SJCRH30 (cell line): ENCODE data around the gene GLRB. TPM values are rescaled to one million over a fixed set of nuclear protein-coding genes. Genes with fewer than 3 reads are reported as not detected.
"Not testable (repeated sequence)": the region's sequence is repeated elsewhere in the genome, so short reads cannot be mapped to it uniquely, and the experiment has no call there.

Source experiments
- DNase-seq, 2 experiments: peaks; one replicate each; pipeline ENCODE4 v3.0.0-alpha.2; 2015 to 2020
- H3K27ac ChIP-seq: fragments of 250-450 bp; sonication (Bioruptor Pico); 2 replicates; pipeline ENCODE4 v1.5.1; 2020; ENCODE audit warnings: mild to moderate bottlenecking, moderate library complexity
- H3K27me3 ChIP-seq: fragments of 250-450 bp; sonication (Bioruptor Pico); 2 replicates; pipeline ENCODE4 v1.5.1; 2020; ENCODE audit warnings: mild to moderate bottlenecking, moderate library complexity
- H3K36me3 ChIP-seq: fragments of 250-450 bp; sonication (Bioruptor Pico); 2 replicates; pipeline ENCODE4 v1.5.1; 2020; ENCODE audit warnings: mild to moderate bottlenecking, moderate library complexity
- H3K4me1 ChIP-seq: fragments of 250-450 bp; sonication (Bioruptor Pico); 2 replicates; pipeline ENCODE4 v1.5.1; 2020; ENCODE audit warnings: mild to moderate bottlenecking, moderate library complexity
- H3K4me3 ChIP-seq: fragments of 250-450 bp; sonication (Bioruptor Pico); 2 replicates; pipeline ENCODE4 v1.5.1; 2020; ENCODE audit warnings: mild to moderate bottlenecking, moderate library complexity
- H3K9me3 ChIP-seq: fragments of 250-450 bp; sonication (Bioruptor Pico); replicated peaks from 2 replicates; pipeline ENCODE4 v1.5.1; 2020; ENCODE audit warnings: mild to moderate bottlenecking, moderate library complexity
- total RNA-seq: library from RNA; depleted of rRNA; stranded (reverse); fragments of >200 nt; shearing (Covaris generic); gene quantifications from 2 replicates; pipeline ENCODE4 v1.2.3, GENCODE V29; 2014; rRNA removed

Gene GLRB
- total RNA-seq, 1 experiment from 2014 or later = 5.1 TPM

DNA sequence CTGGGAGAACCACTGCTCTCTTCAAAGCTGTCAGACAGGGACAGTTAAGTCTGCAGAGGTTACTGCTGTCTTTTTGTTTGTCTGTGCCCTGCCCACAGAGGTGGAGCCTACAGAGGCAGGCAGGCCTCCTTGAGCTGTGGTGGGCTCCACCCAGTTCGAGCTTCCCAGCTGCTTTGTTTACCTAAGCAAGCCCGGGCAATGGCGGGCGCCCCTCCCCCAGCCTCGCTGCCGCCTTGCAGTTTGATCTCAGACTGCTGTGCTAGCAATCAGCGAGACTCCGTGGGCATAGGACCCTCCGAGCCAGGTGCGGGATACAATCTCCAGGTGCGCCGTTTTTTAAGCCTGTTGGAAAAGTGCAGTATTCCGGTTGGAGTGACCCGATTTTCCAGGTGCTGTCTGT lies 104.3 kb downstream of the GLRB start:
- H3K9me3 ChIP-seq, H3K36me3 ChIP-seq, H3K4me1 ChIP-seq, H3K27ac ChIP-seq, H3K27me3 ChIP-seq, DNase-seq, H3K4me3 ChIP-seq: not testable (repeated sequence)

DNA sequence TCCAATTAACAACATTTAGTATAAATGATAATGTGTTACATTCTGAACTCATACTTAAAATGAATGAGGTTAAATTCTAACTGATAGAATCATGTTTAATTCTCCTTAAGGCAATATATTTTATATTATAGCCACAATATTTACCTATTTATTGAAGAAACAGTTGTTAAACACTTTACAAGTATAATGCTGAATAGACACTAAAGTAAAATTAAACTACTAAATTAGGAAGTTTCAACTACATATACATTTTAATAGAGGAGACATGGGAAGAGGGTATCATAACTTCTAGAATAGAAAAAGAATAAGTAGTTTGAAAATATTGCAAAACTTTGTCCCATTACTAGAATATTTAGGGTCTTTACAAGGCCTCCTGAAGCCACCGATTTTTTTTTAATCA lies 108.3 kb downstream of the GLRB start:
- Histone ChIP-seq H3K36me3 (no peaks in the 10 kb centered on the region), H3K27me3 (no peaks in the 10 kb centered on the region), H3K9me3 (no peaks in the 10 kb centered on the region), H3K4me3 (no peak overlapping the region), H3K4me1 (no peaks in the 10 kb centered on the region), H3K27ac (no peak overlapping the region)
- no peak for DNase-seq

DNA sequence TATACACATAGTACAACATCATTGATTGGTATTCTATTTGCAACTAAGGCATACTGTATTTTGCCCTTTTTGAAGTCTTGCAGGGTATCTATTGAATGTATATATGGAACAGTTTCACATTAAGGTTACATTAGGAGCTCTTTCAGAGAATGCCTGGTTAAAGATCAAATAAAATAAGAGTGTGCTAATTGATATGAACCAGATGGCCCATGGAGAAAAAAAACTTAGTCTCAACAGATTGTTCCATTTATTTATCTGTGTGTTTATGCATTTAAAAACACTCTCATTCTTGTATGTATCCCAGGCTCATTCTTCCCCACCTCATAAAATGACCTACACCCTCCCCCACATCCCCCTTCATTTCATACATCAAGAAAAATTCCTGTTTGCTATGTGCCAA lies 109.4 kb downstream of the GLRB start:
- Histone ChIP-seq H3K27me3 (no peaks in the 10 kb centered on the region), H3K27ac (no peak overlapping the region), H3K4me3 (no peak overlapping the region), H3K36me3 (no peaks in the 10 kb centered on the region), H3K4me1 (no peaks in the 10 kb centered on the region), H3K9me3 (no peaks in the 10 kb centered on the region)
- no peak for DNase-seq

DNA sequence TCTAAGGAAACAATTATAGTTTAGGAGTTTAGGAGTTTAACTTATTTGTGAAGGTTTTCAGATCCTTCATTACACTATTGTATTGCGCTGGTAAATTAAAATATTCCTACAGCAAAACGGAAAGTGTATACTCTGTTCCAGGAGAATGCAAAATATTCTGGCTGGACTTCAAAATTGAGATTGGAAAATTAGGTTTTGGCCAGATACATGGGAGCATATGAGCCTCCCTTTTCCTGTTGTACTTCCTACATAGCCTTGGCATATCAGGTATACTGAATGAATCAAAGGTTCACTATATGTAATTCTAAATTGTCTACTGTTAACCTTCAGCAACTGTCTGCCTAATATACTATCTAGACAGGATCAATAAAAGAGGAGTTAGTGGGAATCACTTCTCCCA lies 119.4 kb downstream of the GLRB start:
- H3K27me3 ChIP-seq = no peaks in the 10 kb centered on the region
- H3K4me3 ChIP-seq = no peak overlapping the region
- no peaks in the 10 kb centered on the region for H3K4me1 ChIP-seq
- H3K36me3 ChIP-seq = no peaks in the 10 kb centered on the region
- H3K9me3 ChIP-seq = no peaks in the 10 kb centered on the region
- DNase-seq = no peak
- H3K27ac ChIP-seq = no peak overlapping the region

DNA sequence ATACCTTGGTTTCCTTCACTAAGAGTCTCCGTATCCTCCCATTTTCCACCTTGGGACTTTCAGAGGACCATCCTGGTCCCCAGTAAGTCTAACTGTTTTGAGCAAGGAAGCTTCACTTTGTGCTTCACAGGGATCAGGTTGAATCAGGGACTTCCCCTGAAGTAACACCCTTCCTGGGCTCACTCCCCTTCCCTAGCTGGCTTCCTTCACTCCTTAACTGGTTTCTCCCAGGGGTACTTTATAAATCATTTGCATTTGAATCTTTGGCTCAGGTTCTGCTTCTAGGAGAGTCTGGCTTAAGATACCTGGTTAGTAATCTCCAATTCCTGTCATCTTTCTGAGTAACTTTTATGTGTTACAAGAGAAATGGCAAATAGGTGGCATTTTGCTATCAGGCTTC lies 120.1 kb downstream of the GLRB start:
- DNase-seq = no peak
- H3K27me3 ChIP-seq = no peaks in the 10 kb centered on the region

DNA sequence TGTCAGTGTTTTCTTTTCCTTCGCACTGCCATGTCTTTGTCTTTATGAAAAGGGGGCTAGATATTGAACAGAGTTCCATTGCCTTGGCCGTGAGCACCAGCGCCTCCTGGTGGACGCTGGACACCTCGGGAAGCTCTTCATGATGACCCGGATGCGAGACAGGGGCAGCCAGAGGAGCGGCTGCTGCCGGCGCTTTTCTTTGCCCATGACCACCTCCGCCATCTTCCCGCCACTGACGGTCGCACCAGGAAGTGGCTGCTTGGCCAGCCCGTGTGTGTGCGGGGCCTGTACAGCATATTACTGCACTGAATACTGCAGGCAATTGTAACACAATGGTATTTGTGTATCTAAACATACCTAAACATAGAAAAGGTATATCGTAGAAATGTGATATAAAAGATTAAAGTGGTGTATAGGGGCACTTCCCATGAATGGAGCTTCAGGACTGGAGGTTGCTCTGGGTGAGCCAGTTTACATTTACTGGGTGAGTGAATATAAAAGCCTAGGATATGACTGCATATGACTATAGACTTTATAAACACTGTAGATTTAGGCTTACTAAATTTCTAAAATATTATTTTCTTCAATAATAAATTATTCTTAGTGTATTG lies 128.8 kb downstream of the GLRB start:
- Histone ChIP-seq H3K9me3 (no peaks in the 10 kb centered on the region), H3K36me3 (no peaks in the 10 kb centered on the region), H3K27me3 (no peaks in the 10 kb centered on the region), H3K27ac (no peak overlapping the region), H3K4me1 (no peaks in the 10 kb centered on the region), H3K4me3 (no peak overlapping the region)
- peak in 1 of 2 experiments; percentile 9 for DNase-seq

More for the DNA sequence above, 120.1 kb downstream of the GLRB start:
- no peaks in the 10 kb centered on the region for H3K4me1 ChIP-seq
- H3K36me3 ChIP-seq = no peaks in the 10 kb centered on the region
- no peaks in the 10 kb centered on the region for H3K9me3 ChIP-seq
- no peak overlapping the region for H3K4me3 ChIP-seq
- H3K27ac ChIP-seq = no peak overlapping the region

DNA sequence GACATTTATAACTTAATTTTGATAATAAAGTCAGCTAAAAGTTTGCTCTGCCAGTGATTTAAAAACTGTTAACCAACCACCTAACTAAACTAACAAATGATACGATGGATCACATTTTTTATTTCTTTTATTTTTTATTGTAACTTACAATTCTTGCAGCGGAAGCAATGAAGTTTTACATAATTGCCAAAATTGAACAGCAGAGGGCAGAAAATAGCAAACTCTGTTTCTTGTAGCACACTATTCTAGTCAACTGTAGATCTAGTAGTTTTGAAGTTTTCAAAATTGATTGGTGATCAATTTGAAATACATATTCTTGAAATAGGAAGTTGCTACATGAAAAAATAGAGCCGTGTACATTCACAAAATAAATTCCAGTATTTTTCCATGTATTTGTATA lies 141.8 kb downstream of the GLRB start:
- Histone ChIP-seq H3K9me3 (no peaks in the 10 kb centered on the region), H3K4me1 (no peaks in the 10 kb centered on the region), H3K4me3 (no peak overlapping the region), H3K27ac (no peak overlapping the region), H3K36me3 (no peaks in the 10 kb centered on the region), H3K27me3 (no peaks in the 10 kb centered on the region)
- peak in 1 of 2 experiments; percentile 22 for DNase-seq

DNA sequence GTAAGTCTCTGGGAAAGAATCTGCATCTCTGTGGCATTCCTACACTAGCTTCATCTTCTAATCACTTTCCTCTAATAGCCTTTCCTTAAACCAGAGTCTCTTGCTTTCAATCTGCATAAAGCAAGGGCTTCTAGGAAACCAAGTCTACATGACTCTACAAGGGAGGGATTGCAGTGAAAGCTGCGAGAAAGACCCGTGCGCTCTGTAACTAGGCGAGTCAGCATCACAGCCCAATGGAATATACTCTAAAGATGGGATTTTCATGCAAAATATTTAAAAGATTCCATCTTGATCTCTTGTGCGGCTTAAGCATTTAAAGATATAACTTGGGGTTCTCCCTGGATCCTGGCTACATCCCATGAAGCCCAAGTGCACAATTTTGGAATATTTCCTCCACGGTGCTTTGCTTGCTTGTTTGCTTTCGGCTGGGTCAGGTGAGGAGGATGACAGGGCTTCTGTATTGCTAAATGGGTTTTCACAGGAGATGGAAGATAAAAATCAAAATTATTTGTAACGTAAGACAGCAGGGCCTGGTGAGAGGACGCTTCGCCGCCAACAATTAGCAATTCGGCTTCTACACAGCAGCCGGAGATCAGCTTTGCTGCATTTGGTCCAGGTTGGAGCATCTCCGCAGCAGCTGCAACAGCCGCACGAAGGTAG lies 143.9 kb downstream of the GLRB start:
- H3K27ac ChIP-seq = no peak overlapping the region
- H3K4me3 ChIP-seq = peak overlapping the region; percentile 24; the same call in 1 of the 2 replicates
- H3K4me1 ChIP-seq = no peaks in the 10 kb centered on the region
- no peaks in the 10 kb centered on the region for H3K36me3 ChIP-seq
- no peaks in the 10 kb centered on the region for H3K27me3 ChIP-seq
- DNase-seq = no peak
- H3K9me3 ChIP-seq = no peaks in the 10 kb centered on the region

DNA sequence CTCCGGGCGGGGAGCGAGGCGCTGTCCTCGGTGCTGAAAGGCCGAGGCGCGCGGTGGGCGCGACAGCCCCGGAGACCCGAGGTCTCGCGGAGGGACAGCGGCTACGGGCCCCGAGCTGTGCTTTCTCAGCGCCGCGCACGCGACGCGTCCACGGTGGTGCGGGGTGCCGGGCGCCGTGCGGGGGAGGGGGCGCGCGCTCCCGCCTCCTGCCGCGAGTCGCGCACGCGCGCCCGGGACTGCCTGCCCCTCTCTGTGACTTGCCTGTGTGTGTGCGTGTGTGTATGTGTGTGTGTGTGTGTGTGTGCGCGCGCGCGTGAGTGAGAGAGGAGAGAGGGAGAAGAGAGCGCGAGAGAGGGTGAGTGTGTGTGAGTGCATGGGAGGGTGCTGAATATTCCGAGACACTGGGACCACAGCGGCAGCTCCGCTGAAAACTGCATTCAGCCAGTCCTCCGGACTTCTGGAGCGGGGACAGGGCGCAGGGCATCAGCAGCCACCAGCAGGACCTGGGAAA lies 144.5 kb downstream of the GLRB start, which contains the start of gene GRIA2:
Gene GRIA2 (plus strand): TSS at position 358 of the 511 bp plus-strand sequence. CDS start 315 bp downstream, outside the sequence.
- DNase-seq = peak; percentile 39 to 64
- Histone ChIP-seq H3K27ac (no peak within 1 kb of the TSS), H3K9me3 (no peaks in the 10 kb centered on the region), H3K27me3 (no peaks in the 10 kb centered on the region), H3K4me3 (peak within 1 kb of the TSS; percentile 24), H3K36me3 (no peaks in the 10 kb centered on the region), H3K4me1 (no peaks in the 10 kb centered on the region)

DNA sequence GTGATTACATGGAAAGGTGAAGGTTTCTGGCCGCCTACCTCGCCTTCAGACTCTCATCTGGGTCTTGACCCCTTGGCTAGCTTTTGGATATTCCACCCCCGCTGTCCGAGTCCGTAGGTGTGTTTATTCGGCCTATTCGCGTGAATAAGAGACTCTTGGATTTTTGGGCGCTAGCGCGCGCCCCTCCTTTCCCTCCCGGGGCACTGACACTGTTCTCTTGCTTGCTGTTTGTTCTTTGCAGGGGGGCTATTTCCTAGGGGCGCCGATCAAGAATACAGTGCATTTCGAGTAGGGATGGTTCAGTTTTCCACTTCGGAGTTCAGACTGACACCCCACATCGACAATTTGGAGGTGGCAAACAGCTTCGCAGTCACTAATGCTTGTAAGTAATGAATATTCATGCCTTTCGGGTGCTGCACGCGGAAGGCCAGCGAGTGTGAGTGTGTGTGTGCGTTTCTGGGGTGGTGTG lies 145.5 kb downstream of the GLRB start:
- Histone ChIP-seq H3K36me3 (no peaks in the 10 kb centered on the region), H3K27me3 (no peaks in the 10 kb centered on the region), H3K27ac (no peak overlapping the region), H3K9me3 (no peaks in the 10 kb centered on the region), H3K4me3 (no peak overlapping the region), H3K4me1 (no peaks in the 10 kb centered on the region)
- no peak for DNase-seq

Other genes with a start within 250 kb of the GLRB start
- gene PDGFC, start 104.4 kb upstream of the GLRB start, total RNA-seq = 14.1 and 14.6 TPM in 2 replicates
- 0.24 TPM in 1 of 2 replicates, not detected in the other for gene GRIA2, start 144.6 kb downstream of the GLRB start, total RNA-seq